Fibroblast of mammary gland (primary cell): ENCODE measurements around the gene ACOXL.
A peak's percentile ranks its signal among the peaks of the same experiment; 100 is the strongest.

Source experiments
- DNase-seq: peaks from one replicate; pipeline ENCODE4 v3.0.0-alpha.2; 2010; ENCODE audit warnings: low read depth
- H3K4me3 ChIP-seq: 2 replicates; pipeline ENCODE4 v1.5.1; 2011; ENCODE audit warnings: low read depth, mild to moderate bottlenecking, low read length, moderate library complexity; ENCODE audit not compliant: control insufficient read depth
- CTCF ChIP-seq: conservative IDR thresholded peaks from 2 replicates; pipeline ENCODE4 v1.5.1; 2011; ENCODE audit warnings: low read depth, low read length, inconsistent platforms; ENCODE audit not compliant: control insufficient read depth, insufficient read depth

Gene ACOXL

GRCh38 chr2:110978756-110979470 lies 246.5 kb downstream of the ACOXL start:
- H3K4me3 ChIP-seq: no peak overlapping the region
- no peak for DNase-seq
- TF ChIP-seq CTCF: no peak

- DNase-seq: no peak
- TF ChIP-seq CTCF: no peak
- no peak overlapping the region for H3K4me3 ChIP-seq
Observed at GRCh38 chr2:110979471-110980338, 247.3 kb downstream of the ACOXL start.

- H3K4me3 ChIP-seq: no peak overlapping the region
- DNase-seq: no peak
- no peak for TF ChIP-seq CTCF
Observed at GRCh38 chr2:110980339-110981062, 248.1 kb downstream of the ACOXL start.

GRCh38 chr2:110983133-110983532 lies 250.8 kb downstream of the ACOXL start:
- peak; percentile 10 for DNase-seq
- no peak for TF ChIP-seq CTCF

GRCh38 chr2:110984694-110985490 lies 252.5 kb downstream of the ACOXL start:
- DNase-seq: no peak
- H3K4me3 ChIP-seq: no peak overlapping the region
- TF ChIP-seq CTCF: no peak

More at GRCh38 chr2:110983133-110983532, 250.8 kb downstream of the ACOXL start:
- H3K4me3 ChIP-seq: no peak overlapping the region

GRCh38 chr2:110990440-110990839 lies 258.1 kb downstream of the ACOXL start:
- no peak overlapping the region for H3K4me3 ChIP-seq
- DNase-seq: no peak
- no peak for TF ChIP-seq CTCF
